GM12878 (cell line): ENCODE measurements around the gene TEX264. TPM values are rescaled to one million over a fixed set of nuclear protein-coding genes. Genes with fewer than 3 reads are reported as not detected.

Experiments used
- ATAC-seq: fragments of 200-7000 bp; cut with Tn5 transposase; 3 replicates; pipeline ENCODE4 v1.9.1; 2020; ENCODE audit warnings: mild to moderate bottlenecking, moderate library complexity
- BruUV-seq: library from RNA; stranded (reverse); fragments of 400-500 nt; replicated peaks from 2 replicates; lab custom pipeline; 2021; lab: Mats Ljungman, UMichigan
- CTCF ChIA-PET: fragments of 300-600 bp; sonication (Branson Sonifier 250); formaldehyde crosslinking; extraction: SDS; loops from one replicate; lab custom pipeline; 2021; ENCODE audit warnings: inconsistent platforms; lab: Yijun Ruan, JAX
- POLR2A ChIA-PET: fragments of 350-600 bp; formaldehyde crosslinking; extraction: SDS; loops from one replicate; lab custom pipeline; 2021; ENCODE audit warnings: inconsistent platforms; lab: Charles Lee
- RAD21 ChIA-PET: fragments of 300-600 bp; sonication (Branson Sonifier 250); formaldehyde crosslinking; loops from one replicate; lab custom pipeline; 2023; ENCODE audit warnings: antibody characterized with exemption; ENCODE audit not compliant: unreplicated experiment; lab: Charles Lee
- SMC1A ChIA-PET: fragments of 300-600 bp; sonication (Branson Sonifier 250); formaldehyde crosslinking; loops from one replicate; lab custom pipeline; 2023; ENCODE audit not compliant: unreplicated experiment, uncharacterized antibody; lab: Charles Lee
- DNase-seq: peaks from one replicate; pipeline ENCODE4 v3.0.0-alpha.2; 2011; ENCODE audit warnings: low read depth, low spot score
- FAIRE-seq: peaks from 3 replicates; lab custom pipeline; 2011; peaks lifted over from hg19 to GRCh38; lab: Jason Lieb, UNC
- H2AFZ ChIP-seq: 2 replicates; pipeline ENCODE4 v1.6.0; 2011; ENCODE audit warnings: low read depth, low read length, control low read depth; ENCODE audit not compliant: control insufficient read depth
- H3K27ac ChIP-seq: 2 replicates; pipeline ENCODE4 v1.5.1; 2011; ENCODE audit warnings: control low read depth; ENCODE audit not compliant: control insufficient read depth, insufficient read depth
- H3K27me3 ChIP-seq, 2 experiments: replicated peaks in 1 of 2; 2 replicates each; pipeline versions ENCODE4 v1.6.0 to v1.6.1; 2011; ENCODE audit warnings: low read length in 1 of 2; ENCODE audit not compliant: control insufficient read depth in 2 of 2, insufficient read depth in 2 of 2
- H3K36me3 ChIP-seq, 2 experiments: 2 replicates each; pipeline ENCODE4 v1.5.1; 2011; ENCODE audit warnings: low read length in 1 of 2; ENCODE audit not compliant: control insufficient read depth in 2 of 2, insufficient read depth in 2 of 2
- H3K4me1 ChIP-seq: 2 replicates; pipeline ENCODE4 v1.6.1; 2011; ENCODE audit warnings: mild to moderate bottlenecking, low read length, moderate library complexity, mixed read lengths; ENCODE audit not compliant: control insufficient read depth, insufficient read depth
- H3K4me2 ChIP-seq: 2 replicates; pipeline ENCODE4 v1.6.0; 2011; ENCODE audit warnings: control low read depth; ENCODE audit not compliant: control insufficient read depth, insufficient read depth
- H3K4me3 ChIP-seq: fragments of 200-600 bp; sonication (generic); 2 replicates; pipeline ENCODE4 v1.5.1; 2016
- H3K79me2 ChIP-seq: 2 replicates; pipeline ENCODE4 v1.6.0; 2011; ENCODE audit warnings: low read length; ENCODE audit not compliant: control insufficient read depth, insufficient read depth
- H3K9ac ChIP-seq: 2 replicates; pipeline ENCODE4 v1.8.0; 2011; ENCODE audit warnings: low read length, control low read depth, mixed read lengths; ENCODE audit not compliant: control insufficient read depth, insufficient read depth
- H3K9me3 ChIP-seq: replicated peaks from 3 replicates; pipeline ENCODE4 v1.5.1; 2011; ENCODE audit warnings: mild to moderate bottlenecking, low read length; ENCODE audit not compliant: control insufficient read depth, insufficient read depth
- H4K20me1 ChIP-seq: 2 replicates; pipeline ENCODE4 v1.6.0; 2011; ENCODE audit not compliant: control insufficient read depth, insufficient read depth
- E2F8 ChIP-seq: fragments of 450-650 bp; IDR thresholded peaks from 2 replicates; pipeline ENCODE4 v1.6.1; 2018; ENCODE audit warnings: mild to moderate bottlenecking, low read depth, moderate library complexity; ENCODE audit not compliant: partially characterized antibody
- TAF1 ChIP-seq: IDR thresholded peaks from 2 replicates; pipeline ENCODE4 v1.6.1; 2011; ENCODE audit warnings: mild to moderate bottlenecking, low read depth, low read length, borderline replicate concordance
- WGBS: methylation state at CpG from one replicate; pipeline ENCODE4 v1.1.6; 2016; ENCODE audit warnings: low lambda C conversion rate; ENCODE audit not compliant: insufficient replicate concordance, insufficient coverage; ENCODE audit errors: missing lambda C conversion rate; 5-methylcytosine and 5-hydroxymethylcytosine counted together
- in situ Hi-C: fragments of 300-500 bp; cut with MboI; formaldehyde crosslinking; loops from 9 replicates; pipeline ENCODE4 v1.14.3; 2018; ENCODE audit warnings: mixed read lengths
- intact Hi-C: fragments of 100-400 bp; cut with micrococcal nuclease; formaldehyde crosslinking; loops from one replicate; pipeline ENCODE4 v1.14.2; 2022; ENCODE audit not compliant: unreplicated experiment
- polyA plus RNA-seq, 11 experiments: library from polyadenylated mRNA; depleted of rRNA in 4 of 11; unstranded in 6 of 11; stranded (reverse) in 5 of 11; fragments of >200 nt; fragmentation: Nextera tagmentation in 4 of 11; fragmentation: Illumina TruSeq in 1 of 11; extraction: Ambion mirVana in 4 of 11; extraction: Trizol in 1 of 11; gene quantifications; 1 replicate in 1 of 11; 2 replicates in 10 of 11; pipeline versions ENCODE4 v1.2.1 to v1.2.3, GENCODE V29; 2011 to 2016; ENCODE audit warnings: inconsistent platforms in 2 of 11, missing spikeins in 2 of 11, low read depth in 1 of 11
- total RNA-seq, 4 experiments: library from RNA; depleted of rRNA in 3 of 4; stranded (reverse); fragments of >200 nt in 3 of 4; fragmentation: Illumina TruSeq in 1 of 4; extraction: Trizol in 1 of 4; gene quantifications; 2 replicates each; pipeline versions ENCODE4 v1.2.1 to v1.2.3, GENCODE V29; 2013 to 2021

The TEX264 gene
- total and polyA plus RNA-seq, 10 of the 15 experiments (the other 5 are each of a cell fraction or from before 2014, with no cell fraction given) = 3.6 to 63.0 (median 52.4) TPM

- no peaks in the 10 kb centered on the region; a peak in 3 of 4 replicates for H3K36me3 ChIP-seq
- no peak for TF ChIP-seq TAF1
- TF ChIP-seq E2F8 = no peak
- TF ChIP-seq, all 136 proteins: peak for 0
- no peak overlapping the region for H2AFZ ChIP-seq
- H3K27ac ChIP-seq = no peak overlapping the region
- ChIA-PET CTCF (interaction anchor here (0.7 to 11.7 kb wide), 2 partner anchors 6 to 29 kb away, joined by 3 to 238 read pairs; partner anchors contain the start of gene TEX264), RAD21 (no interaction called here), POLR2A (no interaction called here), SMC1A (interaction anchor here (0.5 kb wide), 1 partner anchor 155 kb away, joined by 3 read pairs; no protein-coding TSS in a partner anchor)
- H3K4me3 ChIP-seq = no peak overlapping the region
- H3K27me3 ChIP-seq = no peaks in the 10 kb centered on the region
- no peak for FAIRE-seq
- H3K4me2 ChIP-seq = no peak overlapping the region
- in situ Hi-C loops = loop anchor here (25.0 kb wide), 1 partner anchor 1065 kb away; the partner anchor contains the start of genes CISH and MAPKAPK3
- H3K9ac ChIP-seq = no peak overlapping the region
- H4K20me1 ChIP-seq = no peaks in the 10 kb centered on the region
- WGBS = 84% methylated on average over 3 of the region's 3 CpGs
- peaks cover 25% of the 10 kb centered on the region for H3K4me1 ChIP-seq
- no peaks in the 10 kb centered on the region for H3K9me3 ChIP-seq
- no peak for ATAC-seq
- DNase-seq = no peak
- intact Hi-C loops = no loop called here
- H3K79me2 ChIP-seq = peaks cover 10% of the 10 kb centered on the region
- BruUV-seq = no TSS peak
Measured at GRCh38 chr3:51677358-51677757, 6.3 kb downstream of the TEX264 start.
